Astrocyte of the cerebellum (primary cell): ENCODE results near the gene MLH3.

ENCODE experiments used
- DNase-seq: peaks from one replicate; pipeline ENCODE4 v3.0.0-alpha.2; 2011; ENCODE audit warnings: low read depth
- H3K4me3 ChIP-seq: 2 replicates; pipeline ENCODE4 v1.5.1; 2011; ENCODE audit warnings: mild to moderate bottlenecking, low read depth, low read length, moderate library complexity
- CTCF ChIP-seq: IDR thresholded peaks from 2 replicates; pipeline ENCODE4 v1.5.1; 2012; ENCODE audit warnings: low read length, low read depth, moderate library complexity, mild to moderate bottlenecking; ENCODE audit errors: missing control alignments
- in situ Hi-C: cut with HindIII; loops from 2 replicates; pipeline ENCODE4 v1.10.0; 2017; ENCODE audit warnings: low sequenced_read_pairs

The MLH3 gene

GRCh38 chr14:75044322-75044721, 6.9 kb downstream of the MLH3 start:
- no peak overlapping the region for H3K4me3 ChIP-seq
- no peak for TF ChIP-seq CTCF
- in situ Hi-C loops, result loop anchor here (5.0 kb wide), 1 partner anchor 33 kb away; no protein-coding TSS in a partner anchor
- peak; percentile 67 for DNase-seq

- no peak for TF ChIP-seq CTCF
- in situ Hi-C loops, result loop anchor here (5.0 kb wide), 1 partner anchor 35 kb away; no protein-coding TSS in a partner anchor
- H3K4me3 ChIP-seq, result no peak overlapping the region
- peak; percentile 64 for DNase-seq
Observed at GRCh38 chr14:75042035-75042434, 9.2 kb downstream of the MLH3 start.

GRCh38 chr14:75041613-75042012, 9.7 kb downstream of the MLH3 start:
- DNase-seq, result no peak
- no peak overlapping the region for H3K4me3 ChIP-seq
- in situ Hi-C loops, result loop anchor here (5.0 kb wide), 1 partner anchor 36 kb away; no protein-coding TSS in a partner anchor
- no peak for TF ChIP-seq CTCF

- no peak overlapping the region for H3K4me3 ChIP-seq
- TF ChIP-seq CTCF, result no peak
- in situ Hi-C loops, result loop anchor here (5.0 kb wide), 1 partner anchor 36 kb away; no protein-coding TSS in a partner anchor
- no peak for DNase-seq
Observed at GRCh38 chr14:75040959-75041358, 10.3 kb downstream of the MLH3 start.

- H3K4me3 ChIP-seq, result no peak overlapping the region
- TF ChIP-seq CTCF, result no peak
- DNase-seq, result no peak
- in situ Hi-C loops, result loop anchor here (5.0 kb wide), 1 partner anchor 37 kb away; no protein-coding TSS in a partner anchor
Observed at GRCh38 chr14:75040507-75040906, 10.8 kb downstream of the MLH3 start.

GRCh38 chr14:75032939-75033338, 18.3 kb downstream of the MLH3 start:
- no peak overlapping the region for H3K4me3 ChIP-seq
- no peak for TF ChIP-seq CTCF
- DNase-seq, result no peak
- in situ Hi-C loops, result no loop called here
